Cardiac muscle cell (in vitro differentiated cells and primary cell): ENCODE results near the gene PLXND1. TPM values are rescaled to one million over a fixed set of nuclear protein-coding genes. Genes with fewer than 3 reads are reported as not detected.

ENCODE experiments used
- DNase-seq, 2 donors: peaks; one replicate each; pipeline versions ENCODE4 v3.0.0 to v3.0.0-alpha.2; 2010 to 2017; ENCODE audit warnings: low read depth in 1 of 2, low spot score in 1 of 2
- H3K27ac ChIP-seq: fragments of 200-600 bp; sonication (generic); 2 replicates; pipeline ENCODE4 v1.5.1; 2016
- H3K27me3 ChIP-seq: fragments of 200-600 bp; sonication (generic); 2 replicates; pipeline ENCODE4 v1.6.0; 2016; ENCODE audit warnings: control low read depth
- H3K36me3 ChIP-seq: fragments of 200-600 bp; sonication (generic); 2 replicates; pipeline ENCODE4 v1.5.1; 2016; ENCODE audit warnings: control low read depth
- H3K4me1 ChIP-seq: fragments of 200-600 bp; sonication (generic); 2 replicates; pipeline ENCODE4 v1.8.1; 2017; ENCODE audit warnings: low read depth, mild to moderate bottlenecking, mixed run types
- H3K4me3 ChIP-seq: fragments of 200-600 bp; sonication (generic); 2 replicates; pipeline ENCODE4 v1.5.1; 2016; ENCODE audit warnings: mild to moderate bottlenecking
- H3K9me3 ChIP-seq: fragments of 200-600 bp; sonication (generic); 2 replicates; pipeline ENCODE4 v1.5.1; 2017; ENCODE audit warnings: low read depth, mild to moderate bottlenecking, control low read depth
- CTCF ChIP-seq: IDR thresholded peaks from 2 replicates; pipeline ENCODE4 v1.5.1; 2012; ENCODE audit warnings: low read depth, mild to moderate bottlenecking, low read length
- polyA plus RNA-seq: library from polyadenylated mRNA; unstranded; fragments of >200 nt; fragmentation: Nextera tagmentation; extraction: Ambion mirVana; gene quantifications from 2 replicates; pipeline ENCODE4 v1.2.1, GENCODE V29; 2016
- total RNA-seq: library from RNA; depleted of rRNA; stranded (reverse); fragments of >200 nt; gene quantifications from 2 replicates; pipeline ENCODE4 v1.2.3, GENCODE V29; 2016

PLXND1 gene
- total and polyA plus RNA-seq, 2 experiments from 2014 or later: 15.0 to 56.5 TPM

GRCh38 chr3:129621626-129622225, 15.2 kb upstream of the PLXND1 start:
- no peak for TF ChIP-seq CTCF
- no peaks in the 10 kb centered on the region for H3K9me3 ChIP-seq
- no peak overlapping the region for H3K4me3 ChIP-seq
- H3K27me3 ChIP-seq: no peaks in the 10 kb centered on the region
- no peak overlapping the region for H3K27ac ChIP-seq
- DNase-seq: no peak
- peaks cover 5% of the 10 kb centered on the region for H3K4me1 ChIP-seq
- no peaks in the 10 kb centered on the region for H3K36me3 ChIP-seq

DNA sequence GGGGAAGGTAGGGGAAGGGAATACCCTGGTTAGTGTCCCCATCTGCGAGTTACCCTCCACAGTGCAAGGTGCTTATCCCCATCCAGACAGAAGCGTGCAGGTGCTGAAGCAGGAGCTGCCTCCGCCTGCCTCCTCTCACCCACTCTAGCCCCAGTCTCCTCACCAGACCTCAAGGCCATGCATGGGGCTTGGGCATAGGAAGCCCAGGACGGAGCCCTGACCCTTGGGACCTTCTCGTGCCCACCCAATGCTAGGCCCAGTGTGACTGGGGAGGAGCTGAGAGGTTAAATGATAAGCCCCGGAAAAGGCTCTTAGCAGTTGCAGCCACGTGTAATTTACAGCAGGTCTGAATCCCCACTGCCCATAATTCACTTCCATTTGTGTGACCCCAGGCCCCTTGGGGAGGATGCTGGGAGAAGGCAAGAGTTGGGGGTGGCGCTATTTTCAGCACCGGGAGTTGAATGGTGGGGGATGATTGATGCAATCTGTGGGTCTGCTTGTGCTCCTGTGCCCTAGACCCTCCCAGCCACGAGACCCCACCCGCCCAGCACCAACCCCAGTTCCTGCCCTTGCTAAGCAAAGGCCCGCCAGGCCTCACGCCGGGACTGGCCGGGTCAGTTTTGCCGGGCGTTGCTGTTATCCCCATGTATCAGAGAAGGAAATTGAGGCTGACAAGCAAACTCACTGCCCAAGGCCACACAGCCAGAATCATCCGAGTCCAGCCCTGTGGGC, 14.5 kb upstream of the PLXND1 start:
- no peak overlapping the region for H3K27ac ChIP-seq
- H3K36me3 ChIP-seq: no peaks in the 10 kb centered on the region
- no peaks in the 10 kb centered on the region for H3K27me3 ChIP-seq
- H3K9me3 ChIP-seq: no peaks in the 10 kb centered on the region
- no peak for DNase-seq
- H3K4me3 ChIP-seq: no peak overlapping the region
- H3K4me1 ChIP-seq: no peaks in the 10 kb centered on the region
- no peak for TF ChIP-seq CTCF

- H3K27me3 ChIP-seq: no peaks in the 10 kb centered on the region
- no peak overlapping the region for H3K27ac ChIP-seq
- no peaks in the 10 kb centered on the region for H3K36me3 ChIP-seq
- no peak for DNase-seq
- no peaks in the 10 kb centered on the region for H3K4me1 ChIP-seq
- no peak for TF ChIP-seq CTCF
- H3K4me3 ChIP-seq: no peak overlapping the region
- H3K9me3 ChIP-seq: no peaks in the 10 kb centered on the region
These were observed 13.3 kb upstream of the PLXND1 start for GRCh38 chr3:129619726-129620162.

DNA sequence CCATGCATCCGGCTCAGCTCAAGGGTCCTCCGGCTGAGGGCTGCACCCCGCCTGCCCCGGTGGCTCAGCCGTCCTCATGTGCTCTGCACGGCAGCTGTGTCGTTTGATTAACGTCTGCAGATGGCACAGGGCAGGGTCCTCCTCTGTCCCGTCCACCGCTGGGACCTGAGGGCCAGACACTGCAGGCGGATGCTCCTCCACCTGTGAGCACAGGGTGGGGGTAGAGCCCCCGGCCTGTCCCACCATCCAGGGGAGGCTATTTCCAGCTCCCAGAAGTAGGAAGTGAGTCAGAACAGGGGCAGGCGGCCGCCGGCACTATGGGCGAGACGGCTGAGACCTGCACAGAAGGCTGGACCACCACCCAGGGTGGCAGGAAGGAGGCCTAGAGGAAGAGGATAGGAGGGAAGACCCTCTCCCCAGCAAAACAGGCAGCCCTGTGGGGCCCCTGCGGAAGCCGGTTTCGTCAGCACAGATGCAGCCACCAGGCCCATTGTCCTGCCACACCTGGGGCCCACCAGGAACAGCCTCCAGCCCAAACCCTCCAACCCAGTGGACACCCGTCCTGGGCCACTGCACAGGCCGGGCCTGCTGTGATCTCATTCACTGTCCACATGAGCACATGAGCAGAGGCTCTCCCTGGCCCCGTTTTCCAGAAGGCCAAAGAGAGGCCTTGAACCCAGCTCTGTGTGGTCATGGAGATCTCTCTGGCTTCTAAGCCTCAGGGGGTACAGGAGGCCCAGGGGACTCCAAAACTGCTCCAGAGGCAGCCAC, 12.6 kb upstream of the PLXND1 start:
- Histone ChIP-seq H3K36me3 (no peaks in the 10 kb centered on the region), H3K27me3 (no peaks in the 10 kb centered on the region), H3K27ac (no peak overlapping the region), H3K4me3 (no peak overlapping the region), H3K4me1 (no peaks in the 10 kb centered on the region), H3K9me3 (no peaks in the 10 kb centered on the region)
- TF ChIP-seq CTCF: no peak
- no peak for DNase-seq

DNA sequence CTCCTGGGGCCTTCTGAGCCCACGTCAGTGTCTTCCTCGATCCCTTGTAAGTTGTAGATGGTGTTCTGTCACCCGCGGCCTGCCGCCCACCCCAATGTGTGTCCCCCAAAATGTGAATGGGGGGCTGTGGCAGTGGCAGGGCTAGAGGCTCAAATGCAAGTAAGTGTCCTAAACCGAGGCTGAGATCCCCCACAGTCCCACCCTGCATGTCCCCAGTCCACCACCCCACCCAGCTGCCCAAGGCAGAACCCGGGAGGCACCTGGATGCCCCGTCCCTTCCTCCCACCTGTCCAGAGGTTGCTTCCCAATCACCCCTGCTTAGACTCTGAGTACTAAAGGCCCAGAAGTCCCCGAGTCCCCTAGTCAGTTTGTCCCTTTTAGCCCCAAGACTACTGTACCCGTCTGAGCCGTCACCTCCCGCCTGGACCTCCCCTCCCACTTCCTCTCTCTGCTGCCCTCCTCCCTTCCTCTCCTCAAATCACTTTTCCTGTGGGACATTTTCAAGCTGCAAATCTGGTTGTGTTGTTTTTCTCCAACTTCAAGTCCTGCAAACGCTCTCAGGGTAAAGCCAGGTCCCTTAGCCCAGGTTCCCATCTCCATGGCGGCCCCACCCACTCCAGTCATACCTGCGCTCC, 11.8 kb upstream of the PLXND1 start:
- Histone ChIP-seq H3K4me3 (no peak overlapping the region), H3K36me3 (no peaks in the 10 kb centered on the region), H3K9me3 (no peaks in the 10 kb centered on the region), H3K27me3 (no peaks in the 10 kb centered on the region), H3K27ac (no peak overlapping the region), H3K4me1 (no peaks in the 10 kb centered on the region)
- TF ChIP-seq CTCF: no peak
- DNase-seq: no peak
